Activated B cell treated with CpG ODN at 0.5 μM for 24 hours (primary cell): Measurements from ENCODE around the gene FARP1. TPM values are rescaled to one million over a fixed set of nuclear protein-coding genes. Genes with fewer than 3 reads are reported as not detected.

Experiments used
- ATAC-seq: fragments of 200-7000 bp; cut with Tn5 transposase; one replicate; pipeline ENCODE4 v1.10.0; 2021; ENCODE audit warnings: low read depth, mild to moderate bottlenecking, moderate library complexity
- CTCF ChIA-PET: fragments of 350-600 bp; sonication (Branson Sonifier 250); formaldehyde crosslinking; loops from one replicate; lab custom pipeline; 2021; ENCODE audit warnings: antibody characterized with exemption; lab: Charles Lee
- POLR2A ChIA-PET: fragments of 350-600 bp; sonication (Branson Sonifier 250); formaldehyde crosslinking; loops from one replicate; lab custom pipeline; 2021; ENCODE audit warnings: antibody characterized with exemption; lab: Charles Lee
- DNase-seq: peaks from one replicate; pipeline ENCODE4 v3.0.0; 2022
- H3K27ac Mint-ChIP-seq: one replicate; pipeline ENCODE4 v1.8.0; 2020; ENCODE audit warnings: mixed read lengths
- H3K27me3 Mint-ChIP-seq: one replicate; pipeline ENCODE4 v1.8.0; 2021; ENCODE audit warnings: mixed read lengths
- H3K36me3 Mint-ChIP-seq: one replicate; pipeline ENCODE4 v1.8.0; 2021; ENCODE audit warnings: low read depth, mixed read lengths
- H3K4me1 Mint-ChIP-seq: one replicate; pipeline ENCODE4 v1.8.0; 2021; ENCODE audit warnings: mixed read lengths
- H3K4me3 Mint-ChIP-seq: one replicate; pipeline ENCODE4 v1.8.0; 2020; ENCODE audit warnings: mild to moderate bottlenecking, mixed read lengths
- H3K9me3 Mint-ChIP-seq: one replicate; pipeline ENCODE4 v1.8.0; 2020; ENCODE audit warnings: mixed read lengths
- CTCF ChIP-seq: fragments of 200-600 bp; IDR thresholded peaks from one replicate; pipeline ENCODE4 v1.8.0; 2022; ENCODE audit warnings: antibody characterized with exemption, mild to moderate bottlenecking
- intact Hi-C: fragments of 100-400 bp; cut with micrococcal nuclease; formaldehyde crosslinking; loops from one replicate; pipeline ENCODE4 v1.15.1; 2024
- total RNA-seq: library from RNA; stranded (reverse); gene quantifications from 2 replicates; pipeline ENCODE4 v1.2.3, GENCODE V29; 2022

Gene FARP1
- total RNA-seq, 1 donor from 2014 or later, result 2.1 TPM

GRCh38 chr13:98348466-98349200 lies 205.7 kb downstream of the FARP1 start:
- CTCF ChIA-PET, result no interaction called here

GRCh38 chr13:98349731-98350305 lies 206.9 kb downstream of the FARP1 start:
- intact Hi-C loops, result no loop called here
- no peaks in the 10 kb centered on the region for H3K27me3 Mint-ChIP-seq
- no peak for DNase-seq
- no peak for TF ChIP-seq CTCF
- no peaks in the 10 kb centered on the region for H3K36me3 Mint-ChIP-seq
- H3K4me3 Mint-ChIP-seq, result no peak overlapping the region
- ChIA-PET CTCF (no interaction called here), POLR2A (no interaction called here)
- no peaks in the 10 kb centered on the region for H3K4me1 Mint-ChIP-seq
- ATAC-seq, result no peak
- H3K27ac Mint-ChIP-seq, result no peak overlapping the region
- H3K9me3 Mint-ChIP-seq, result no peaks in the 10 kb centered on the region

More at GRCh38 chr13:98348466-98349200, 205.7 kb downstream of the FARP1 start:
- no peak for DNase-seq
- no peaks in the 10 kb centered on the region for H3K9me3 Mint-ChIP-seq
- no peak overlapping the region for H3K27ac Mint-ChIP-seq
- no peaks in the 10 kb centered on the region for H3K4me1 Mint-ChIP-seq
- no peak overlapping the region for H3K4me3 Mint-ChIP-seq
- no peak for ATAC-seq
- POLR2A ChIA-PET, result no interaction called here
- TF ChIP-seq CTCF, result no peak
- intact Hi-C loops, result no loop called here
- no peaks in the 10 kb centered on the region for H3K36me3 Mint-ChIP-seq
- peaks cover 2% of the 10 kb centered on the region for H3K27me3 Mint-ChIP-seq

- ChIA-PET POLR2A (no interaction called here), CTCF (no interaction called here)
- Mint-ChIP-seq H3K36me3 (no peaks in the 10 kb centered on the region), H3K4me1 (no peaks in the 10 kb centered on the region), H3K27ac (no peak overlapping the region), H3K9me3 (no peaks in the 10 kb centered on the region), H3K27me3 (no peaks in the 10 kb centered on the region), H3K4me3 (no peak overlapping the region)
- intact Hi-C loops, result no loop called here
- TF ChIP-seq CTCF, result no peak
- DNase-seq (no peak), ATAC-seq (no peak)
These were observed 207.9 kb downstream of the FARP1 start for GRCh38 chr13:98350746-98351330.

- ATAC-seq (no peak), DNase-seq (no peak)
- no peaks in the 10 kb centered on the region for H3K4me1 Mint-ChIP-seq
- TF ChIP-seq CTCF, result no peak
- no peaks in the 10 kb centered on the region for H3K27me3 Mint-ChIP-seq
- ChIA-PET CTCF (no interaction called here), POLR2A (no interaction called here)
- no peaks in the 10 kb centered on the region for H3K36me3 Mint-ChIP-seq
- no peak overlapping the region for H3K4me3 Mint-ChIP-seq
- H3K9me3 Mint-ChIP-seq, result no peaks in the 10 kb centered on the region
- intact Hi-C loops, result no loop called here
- no peak overlapping the region for H3K27ac Mint-ChIP-seq
These were observed 208.7 kb downstream of the FARP1 start for GRCh38 chr13:98351636-98352035.

- H3K36me3 Mint-ChIP-seq, result no peaks in the 10 kb centered on the region
- H3K9me3 Mint-ChIP-seq, result peaks cover 2% of the 10 kb centered on the region
- H3K4me3 Mint-ChIP-seq, result no peak overlapping the region
- CTCF ChIA-PET, result no interaction called here
- H3K27me3 Mint-ChIP-seq, result no peaks in the 10 kb centered on the region
- POLR2A ChIA-PET, result no interaction called here
- DNase-seq (no peak), ATAC-seq (no peak)
- no peaks in the 10 kb centered on the region for H3K4me1 Mint-ChIP-seq
- no peak overlapping the region for H3K27ac Mint-ChIP-seq
- no peak for TF ChIP-seq CTCF
- intact Hi-C loops, result no loop called here
These were observed 209.3 kb downstream of the FARP1 start for GRCh38 chr13:98352226-98352625.
